Right renal cortex interstitium (tissue), 3 donors: ENCODE data around the gene CRYBA2. TPM values are rescaled to one million over a fixed set of nuclear protein-coding genes. Genes with fewer than 3 reads are reported as not detected.
A peak's percentile ranks its signal among the peaks of the same experiment; 100 is the strongest.

Experiments
- DNase-seq, 3 donors: peaks; one replicate each; pipeline ENCODE4 v3.0.0-alpha.2; 2013; ENCODE audit warnings: low read depth in 3 of 3, low spot score in 2 of 3
- polyA plus RNA-seq, 3 donors: library from polyadenylated mRNA; unstranded; fragments of 120-200 nt; gene quantifications; one replicate each; pipeline ENCODE4 v1.2.1, GENCODE V29; 2013; ENCODE audit not compliant: insufficient read length in 3 of 3

The CRYBA2 gene
- polyA plus RNA-seq, 3 donors = not detected

DNA sequence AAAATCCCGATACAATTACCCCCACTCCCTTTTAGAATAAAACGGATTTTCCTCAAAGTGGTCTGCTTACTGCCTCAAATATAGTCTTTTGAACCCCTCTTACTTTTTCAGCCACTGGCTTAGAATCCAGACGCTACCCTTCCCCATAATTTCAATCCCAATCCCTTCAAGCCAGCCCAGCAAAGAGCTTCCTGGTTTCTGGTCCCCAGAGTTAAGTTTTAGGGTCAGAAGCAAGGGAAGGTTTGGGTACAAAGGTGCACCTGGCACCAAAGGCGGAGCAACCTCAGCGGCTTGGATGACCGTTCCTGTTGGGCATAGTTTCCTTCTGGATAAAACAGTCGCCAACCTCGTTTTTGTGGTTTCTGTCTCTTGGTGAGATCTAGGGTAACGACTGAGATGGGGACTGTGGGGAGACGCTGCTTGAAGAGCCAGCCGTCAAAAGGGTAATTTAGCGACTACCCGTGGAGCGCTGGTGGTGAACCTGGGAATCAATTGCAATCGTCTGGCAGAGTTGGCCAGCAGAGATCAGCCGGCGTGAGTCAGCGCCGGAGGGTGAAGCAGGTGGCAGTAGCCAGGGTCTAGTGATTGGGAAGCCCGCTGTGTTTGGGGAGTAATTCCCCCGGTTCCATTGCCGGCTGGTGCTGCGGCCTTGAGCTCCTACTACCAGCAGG is 9.8 kb downstream of the CRYBA2 start:
- no peak for DNase-seq

DNA sequence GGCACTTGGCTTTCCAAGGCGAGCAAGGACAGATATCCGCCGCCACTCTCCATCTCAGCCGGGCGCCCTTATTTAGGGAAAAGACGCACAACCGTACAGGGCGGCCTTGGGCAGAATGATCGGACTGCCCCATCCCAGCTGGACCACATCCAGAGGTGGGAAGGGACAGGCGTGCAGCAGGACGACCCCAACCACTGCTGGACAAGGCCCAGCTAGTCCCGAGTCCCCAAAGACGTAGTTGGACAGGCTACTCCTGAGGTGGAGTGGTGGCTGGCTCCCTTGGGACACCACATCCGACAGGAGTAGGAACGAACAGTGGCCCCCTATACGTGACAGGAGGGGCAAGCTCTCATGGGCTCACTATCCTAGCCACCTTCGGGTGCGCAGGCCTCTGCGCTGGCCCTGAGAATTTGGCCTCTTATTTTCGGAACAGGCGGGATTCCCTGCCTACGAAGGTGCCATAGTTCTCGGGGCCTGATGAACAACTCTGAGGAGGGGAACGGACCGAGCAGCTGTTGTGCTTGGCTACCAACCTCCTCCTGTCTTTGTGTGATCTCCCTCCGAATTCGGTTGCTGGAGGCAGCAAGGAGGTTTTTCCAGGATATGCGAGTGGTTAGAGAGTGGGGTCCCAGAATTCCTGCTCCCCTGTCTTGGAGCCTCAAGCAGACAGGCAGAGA is 10.5 kb downstream of the CRYBA2 start:
- DNase-seq = no peak

DNA sequence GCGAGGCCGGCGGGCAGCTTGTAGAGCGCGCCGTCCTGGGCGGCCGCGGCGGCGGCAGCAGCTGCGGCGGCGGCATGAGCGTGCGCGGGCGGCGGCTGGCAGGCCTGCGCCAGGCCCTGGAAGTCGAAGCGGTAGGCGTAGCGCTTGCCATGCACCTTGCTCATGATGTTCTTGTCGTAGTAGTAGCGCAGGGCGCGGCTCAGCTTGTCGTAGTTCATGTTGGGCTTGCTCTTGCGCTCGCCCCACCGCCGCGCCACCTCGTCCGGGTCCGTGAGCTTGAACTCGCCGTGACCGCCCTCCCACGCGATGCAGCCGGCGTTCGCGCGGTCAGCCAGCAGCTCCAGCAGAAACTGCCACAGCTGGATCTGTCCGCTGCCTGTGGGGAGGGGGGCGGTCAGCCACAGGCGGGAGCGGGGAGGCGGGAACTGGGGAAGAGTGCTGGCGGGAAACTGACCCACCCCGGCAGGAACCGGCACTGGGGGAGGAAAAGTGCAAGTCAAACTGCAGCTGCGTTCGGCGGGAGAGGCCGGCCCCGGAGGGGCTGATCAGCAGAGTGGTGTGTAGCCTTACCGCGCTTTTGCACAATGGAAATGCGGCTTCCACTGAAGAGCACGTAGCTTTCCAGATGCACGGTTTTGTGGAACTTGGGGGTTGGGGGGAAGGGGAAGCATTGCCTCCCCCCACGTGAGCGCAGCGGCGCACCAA is 11.2 kb downstream of the CRYBA2 start:
- no peak for DNase-seq

DNA sequence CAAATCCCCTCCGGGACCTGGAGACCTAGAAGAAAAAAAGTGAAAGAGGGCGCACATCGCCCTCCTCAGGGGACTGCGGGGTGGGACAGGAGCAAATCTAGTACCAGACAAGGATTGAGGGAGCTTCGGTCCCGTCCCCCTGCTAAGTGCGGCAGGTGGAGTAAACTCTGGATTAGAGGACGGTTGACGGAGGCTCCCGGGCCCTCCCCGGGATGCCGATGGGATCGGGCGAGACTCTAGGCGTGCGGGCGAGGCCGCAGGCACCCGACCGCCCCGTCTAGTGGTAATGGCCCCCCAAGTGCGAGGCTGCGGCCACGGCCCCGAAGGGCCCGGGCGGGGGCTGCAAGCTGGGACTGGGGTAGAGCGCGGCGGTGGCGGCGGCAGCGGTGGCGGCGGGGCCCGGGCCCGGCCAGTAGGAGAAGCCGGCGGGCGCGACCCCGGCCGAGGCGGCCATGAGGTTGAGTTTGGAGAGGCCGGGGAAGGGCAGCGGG is 11.8 kb downstream of the CRYBA2 start:
- DNase-seq = no peak

DNA sequence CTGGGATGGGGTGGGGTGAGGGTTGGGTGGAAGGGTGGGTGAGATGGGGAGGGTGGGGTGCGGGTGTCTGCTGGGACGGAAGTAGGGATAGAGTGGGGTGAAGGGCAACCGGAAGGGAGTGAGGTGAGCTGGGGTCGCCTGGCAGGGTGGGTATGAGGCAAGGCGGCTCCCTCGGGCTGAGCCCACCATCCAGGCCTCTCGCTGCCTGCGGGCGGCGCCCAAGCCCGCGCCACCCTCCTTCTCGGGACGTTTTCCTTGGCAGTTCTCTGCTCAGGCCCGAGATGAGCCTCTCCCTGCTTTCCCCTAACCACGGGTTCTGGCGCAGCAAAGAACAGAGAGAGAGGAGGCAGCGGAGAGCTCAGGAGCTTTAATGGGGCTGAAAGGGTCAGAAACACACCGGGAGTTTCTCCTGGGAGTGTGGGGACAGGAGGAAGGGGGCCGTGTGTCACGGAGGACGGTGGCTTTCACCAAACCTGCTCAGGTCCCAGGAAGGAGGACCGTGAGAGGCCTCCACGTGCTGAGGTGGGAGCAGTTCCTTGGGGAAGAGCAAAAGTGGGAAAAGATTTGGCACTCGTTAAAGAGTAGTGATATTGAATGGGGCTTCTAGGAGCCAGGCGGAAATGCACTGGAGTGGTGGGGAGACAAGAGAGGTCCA is 12.4 kb downstream of the CRYBA2 start:
- no peak for DNase-seq

DNA sequence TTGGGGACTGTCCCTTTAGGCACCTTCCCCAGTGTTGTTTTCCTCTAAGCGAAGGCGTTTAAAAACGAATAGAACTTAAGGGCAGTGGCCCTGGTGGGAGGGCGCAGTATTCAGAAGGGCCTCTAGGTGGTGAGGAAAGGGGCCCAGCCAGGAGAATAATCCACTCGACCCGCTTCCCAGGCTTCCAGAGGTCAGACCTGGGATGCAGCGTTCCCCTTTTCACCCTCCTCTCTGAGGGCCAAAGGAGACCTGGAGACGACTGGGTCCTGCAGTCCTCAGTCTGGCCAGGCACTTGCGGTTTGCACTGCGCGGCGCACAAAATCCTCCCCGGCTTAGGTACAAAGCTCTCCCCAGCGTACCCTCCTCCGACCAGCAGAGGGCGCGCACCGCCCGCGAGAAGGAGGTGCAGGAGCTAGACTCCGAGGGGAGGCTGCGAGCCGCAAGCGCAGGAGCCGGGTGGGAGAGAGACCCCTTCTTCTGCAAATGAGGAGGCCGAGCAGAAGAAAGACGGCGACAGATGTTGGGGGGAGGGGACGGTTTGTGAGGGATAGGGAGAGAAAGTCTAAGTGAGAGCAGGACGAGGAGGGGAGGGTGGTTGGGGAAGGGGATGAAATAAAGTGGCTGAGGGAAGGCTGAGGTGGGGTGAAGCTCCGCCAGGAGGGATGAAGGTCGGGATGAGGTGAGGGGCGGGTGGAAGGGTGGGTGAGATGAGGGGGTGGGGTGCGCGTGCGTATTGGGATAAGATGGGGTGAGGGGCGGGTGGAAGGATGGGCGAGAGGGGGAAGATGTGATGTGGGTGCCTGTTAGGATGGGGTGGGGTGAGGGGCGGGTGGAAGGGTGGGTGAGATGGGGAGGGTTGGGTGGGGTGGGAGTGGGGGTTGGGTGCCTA is 13.1 kb downstream of the CRYBA2 start:
- peak in 1 of 3 donors; percentile 68 for DNase-seq

DNA sequence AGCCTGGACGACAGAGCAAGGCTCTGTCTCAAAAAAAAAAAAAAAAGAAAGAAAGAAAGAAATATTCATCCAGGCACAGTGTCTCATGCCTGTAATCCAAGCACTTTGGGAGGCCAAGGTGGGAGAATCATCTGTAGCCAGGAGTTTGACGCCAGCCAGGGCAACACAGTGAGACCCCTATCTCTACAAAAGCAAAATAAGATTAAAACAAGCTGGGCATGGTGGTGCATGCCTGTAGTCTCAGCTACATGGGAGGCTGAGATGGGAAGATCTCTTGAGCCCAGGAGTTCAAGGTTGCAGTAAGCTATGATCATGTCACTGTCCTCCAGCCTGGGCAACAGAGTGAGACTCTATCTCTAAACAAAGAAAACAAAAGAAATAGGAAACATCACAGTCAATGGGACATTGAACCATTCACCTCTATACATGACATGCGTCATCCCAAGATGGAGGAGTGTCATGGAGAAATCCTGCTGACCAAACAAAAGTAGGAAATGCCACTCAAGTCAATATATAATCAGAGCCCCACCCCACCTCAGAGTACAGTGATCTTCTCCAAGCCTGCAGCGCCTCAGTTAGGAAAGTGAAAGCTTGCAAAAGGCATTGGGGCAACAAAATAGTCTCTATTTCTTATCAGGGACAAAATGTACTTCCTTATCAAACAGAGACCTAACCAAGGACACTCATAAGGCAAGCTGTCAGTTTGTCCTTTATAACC is 18.0 kb downstream of the CRYBA2 start:
- DNase-seq = no peak

DNA sequence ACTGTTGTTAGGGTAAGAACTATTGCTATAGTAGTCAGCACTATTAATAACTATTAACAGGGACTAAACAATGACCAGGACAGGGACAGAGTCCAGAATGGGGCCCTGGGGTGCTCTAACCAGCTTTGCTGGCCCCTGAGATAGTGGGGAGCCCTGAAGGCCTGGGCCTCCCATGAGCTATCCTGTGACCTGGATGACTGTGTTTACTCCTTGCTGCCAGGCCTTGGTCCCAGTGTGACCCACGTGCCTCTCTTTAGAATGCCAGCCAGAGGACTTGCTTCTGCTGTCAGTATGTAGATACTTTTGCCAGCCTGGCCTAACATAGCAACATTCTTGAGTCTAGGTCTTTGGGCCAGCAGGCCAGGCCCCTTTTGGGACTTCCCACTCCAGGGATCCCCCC is 22.3 kb downstream of the CRYBA2 start:
- DNase-seq = no peak

DNA sequence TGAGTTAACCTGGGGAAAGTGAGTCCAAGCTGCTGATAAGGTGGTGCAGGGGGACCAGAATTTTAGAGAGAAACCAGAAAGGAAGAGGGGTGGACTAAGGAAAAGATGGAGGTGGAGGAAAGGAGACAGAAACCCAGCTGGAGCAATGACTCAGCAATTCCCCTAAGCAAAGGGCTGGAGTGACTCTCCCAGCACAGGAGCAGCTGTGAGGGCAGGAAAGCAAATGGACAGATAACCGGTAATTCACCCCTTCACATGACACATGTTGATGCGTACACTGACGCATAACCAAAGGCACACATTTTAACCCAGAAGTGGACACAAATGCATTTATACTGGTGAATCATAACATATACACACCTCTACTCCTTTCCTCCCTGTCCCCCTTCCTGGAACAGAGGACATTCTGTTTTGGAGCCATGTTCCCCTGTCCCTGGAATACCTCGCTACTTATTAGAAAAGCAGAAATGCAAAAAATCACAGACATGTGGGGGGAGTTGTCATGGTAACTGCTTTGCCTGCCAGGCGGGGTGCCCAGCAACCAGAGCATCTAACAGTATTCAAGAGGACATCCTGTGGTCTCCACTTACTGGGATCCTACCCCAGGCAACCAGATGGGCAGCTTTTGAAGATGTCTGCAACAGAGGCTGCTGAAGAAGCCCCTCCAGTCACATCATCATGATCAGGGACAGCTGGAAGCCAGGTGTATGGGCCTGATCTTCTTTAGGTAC is 29.0 kb downstream of the CRYBA2 start:
- DNase-seq = no peak

DNA sequence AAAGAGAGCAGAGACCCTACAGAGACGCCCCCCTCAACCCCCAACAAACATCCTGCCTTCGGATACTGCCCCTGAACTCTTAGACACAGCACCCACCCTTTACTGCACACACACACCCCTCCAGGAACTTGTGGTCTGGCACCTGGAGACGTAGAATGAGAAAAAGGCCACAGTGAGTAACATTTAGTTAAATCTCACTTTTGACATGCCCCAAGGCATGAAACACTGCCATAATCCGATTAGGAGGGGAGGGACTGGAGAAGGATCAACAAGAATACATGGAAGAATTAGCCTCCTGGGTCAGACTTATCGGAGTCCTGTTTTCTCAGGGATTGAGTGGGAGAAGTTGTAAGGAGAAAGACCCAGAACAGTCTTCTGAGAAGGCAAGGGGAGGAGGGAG is 29.6 kb downstream of the CRYBA2 start:
- DNase-seq = no peak

DNA sequence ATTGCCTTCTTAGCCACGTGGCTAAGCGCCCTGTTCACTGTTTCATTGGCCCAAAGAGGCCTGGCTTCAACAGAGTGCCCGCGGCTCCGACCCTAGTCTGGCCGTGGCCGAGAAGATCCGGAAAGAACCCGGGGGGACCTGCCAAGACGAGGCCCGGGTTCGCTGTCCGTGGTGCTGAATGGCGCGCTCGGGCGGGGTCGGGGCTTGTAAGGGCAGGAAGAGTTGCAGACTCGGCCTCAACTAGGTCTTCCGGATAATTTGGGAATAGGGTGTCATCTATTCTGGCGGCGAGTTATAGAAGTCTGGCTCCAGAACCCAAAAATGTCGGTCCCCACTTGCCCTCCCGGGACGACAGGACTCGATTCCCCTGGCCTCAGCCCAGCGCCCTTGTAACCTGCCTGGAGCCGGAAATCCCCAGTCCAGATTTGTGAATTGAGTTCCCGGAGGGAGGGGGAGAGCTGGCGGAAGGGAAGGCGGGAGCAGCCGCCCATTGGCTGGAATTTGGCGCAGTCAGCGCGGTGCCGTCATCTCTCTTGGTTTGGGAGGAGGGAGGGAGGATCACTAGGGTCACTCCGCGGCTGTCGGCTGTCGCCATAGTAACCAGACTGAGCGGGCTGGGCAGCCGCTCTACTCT is 30.2 kb downstream of the CRYBA2 start:
- DNase-seq = peak in 2 of 3 donors; percentile 53 to 73

DNA sequence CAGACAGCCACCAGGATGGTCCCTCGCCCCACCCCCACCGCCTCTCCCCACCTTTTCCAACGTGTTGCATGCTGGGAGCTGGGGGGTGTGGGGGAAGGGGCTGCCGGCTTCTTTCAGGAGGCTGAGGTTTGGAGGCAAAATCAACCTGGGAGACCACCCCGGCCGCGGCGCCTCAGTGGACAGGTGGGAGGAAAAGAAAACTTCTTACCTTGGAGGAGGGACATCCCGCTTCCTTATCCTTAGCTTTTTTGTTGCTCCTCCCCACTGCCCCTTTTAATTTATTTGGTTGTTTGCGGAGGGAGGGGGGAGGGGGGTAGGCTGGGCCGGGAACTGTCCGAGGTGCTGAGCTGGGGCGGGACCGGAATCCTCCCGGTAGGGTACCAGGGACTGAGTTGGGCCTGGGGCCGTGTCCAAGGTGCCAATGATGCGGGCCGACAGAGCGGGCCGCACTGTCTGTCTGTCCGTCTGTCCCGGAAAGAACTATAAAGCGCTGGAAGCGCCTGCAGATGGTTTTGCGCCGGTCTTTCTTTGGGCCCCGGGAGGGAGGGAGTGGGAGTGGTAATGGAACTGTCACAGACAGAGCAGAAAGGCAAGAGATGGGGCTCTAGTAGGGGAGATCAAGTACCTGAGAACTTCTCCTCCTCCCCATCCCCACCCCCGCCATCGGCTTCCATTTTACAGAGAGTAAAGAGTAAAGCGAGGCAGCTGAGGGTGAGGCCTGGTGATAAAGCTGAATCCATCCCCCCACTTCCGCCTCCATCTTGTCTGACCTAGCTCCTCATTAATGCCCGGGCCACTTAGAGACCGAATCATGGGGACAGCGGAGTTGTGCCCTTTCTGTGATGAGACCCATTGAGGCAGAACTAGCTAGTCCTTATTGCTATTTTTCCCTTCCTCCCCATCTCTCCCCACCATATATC is 31.3 kb downstream of the CRYBA2 start:
- no peak for DNase-seq

DNA sequence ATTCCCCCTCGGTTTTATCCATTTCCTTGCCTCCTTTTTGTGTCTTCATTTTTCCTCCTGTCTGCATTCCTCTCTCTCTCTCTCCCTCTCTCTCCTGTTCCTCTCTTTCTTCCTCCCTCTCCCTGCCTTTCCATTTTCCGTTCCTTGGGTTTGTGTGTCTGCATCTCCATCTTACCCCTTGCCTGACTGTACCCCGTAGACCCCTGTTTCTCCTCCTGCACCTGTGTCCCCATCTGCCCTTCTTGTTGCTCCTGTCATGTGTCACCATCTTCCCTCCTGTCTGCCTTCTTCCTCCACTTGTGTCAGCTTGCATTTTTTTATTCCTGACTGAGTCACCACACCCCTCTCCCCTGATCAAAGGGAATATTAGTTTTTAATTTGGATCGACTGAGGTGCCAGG is 32.0 kb downstream of the CRYBA2 start:
- no peak for DNase-seq

DNA sequence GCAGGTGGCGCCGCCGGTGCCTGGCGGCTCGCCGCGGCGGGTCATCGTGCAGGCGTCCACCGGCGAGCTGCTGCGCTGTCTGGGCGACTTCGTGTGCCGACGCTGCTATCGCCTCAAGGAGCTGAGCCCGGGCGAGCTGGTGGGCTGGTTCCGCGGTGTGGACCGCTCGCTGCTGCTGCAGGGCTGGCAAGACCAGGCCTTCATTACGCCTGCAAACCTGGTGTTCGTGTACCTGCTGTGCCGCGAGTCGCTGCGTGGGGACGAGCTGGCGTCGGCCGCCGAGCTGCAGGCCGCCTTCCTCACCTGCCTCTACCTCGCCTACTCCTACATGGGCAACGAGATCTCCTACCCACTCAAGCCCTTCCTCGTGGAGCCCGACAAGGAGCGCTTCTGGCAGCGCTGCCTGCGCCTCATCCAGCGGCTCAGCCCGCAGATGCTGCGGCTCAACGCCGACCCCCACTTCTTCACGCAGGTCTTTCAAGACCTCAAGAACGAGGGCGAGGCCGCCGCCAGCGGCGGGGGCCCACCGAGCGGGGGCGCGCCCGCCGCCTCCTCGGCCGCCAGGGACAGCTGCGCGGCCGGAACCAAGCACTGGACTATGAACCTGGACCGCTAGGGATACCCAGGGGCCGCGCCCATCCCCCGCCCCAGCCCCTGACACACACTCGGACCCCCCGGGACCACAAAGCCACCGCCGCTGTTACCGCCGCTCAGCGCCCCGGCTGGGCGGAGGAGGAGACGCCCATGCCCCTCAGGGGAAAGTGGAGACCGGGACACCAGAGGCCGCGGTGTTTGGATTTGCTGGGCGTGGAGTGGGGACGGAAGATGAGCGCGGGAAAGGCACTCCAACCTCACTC is 32.7 kb downstream of the CRYBA2 start:
- DNase-seq = no peak

DNA sequence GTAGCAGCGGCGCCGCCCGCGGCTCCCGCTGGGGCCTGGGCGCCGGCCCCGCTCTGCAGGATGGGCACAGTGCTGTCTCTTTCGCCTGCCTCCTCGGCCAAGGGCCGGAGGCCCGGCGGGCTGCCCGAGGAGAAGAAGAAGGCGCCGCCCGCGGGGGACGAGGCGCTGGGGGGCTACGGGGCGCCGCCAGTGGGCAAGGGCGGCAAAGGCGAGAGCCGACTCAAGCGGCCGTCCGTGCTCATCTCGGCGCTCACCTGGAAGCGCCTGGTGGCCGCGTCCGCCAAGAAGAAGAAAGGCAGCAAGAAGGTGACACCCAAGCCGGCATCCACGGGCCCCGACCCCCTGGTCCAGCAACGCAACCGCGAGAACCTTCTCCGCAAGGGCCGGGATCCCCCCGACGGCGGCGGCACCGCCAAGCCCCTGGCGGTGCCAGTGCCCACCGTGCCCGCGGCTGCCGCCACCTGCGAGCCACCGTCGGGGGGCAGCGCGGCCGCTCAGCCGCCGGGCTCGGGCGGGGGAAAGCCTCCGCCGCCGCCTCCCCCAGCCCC is 33.4 kb downstream of the CRYBA2 start:
- DNase-seq = no peak

DNA sequence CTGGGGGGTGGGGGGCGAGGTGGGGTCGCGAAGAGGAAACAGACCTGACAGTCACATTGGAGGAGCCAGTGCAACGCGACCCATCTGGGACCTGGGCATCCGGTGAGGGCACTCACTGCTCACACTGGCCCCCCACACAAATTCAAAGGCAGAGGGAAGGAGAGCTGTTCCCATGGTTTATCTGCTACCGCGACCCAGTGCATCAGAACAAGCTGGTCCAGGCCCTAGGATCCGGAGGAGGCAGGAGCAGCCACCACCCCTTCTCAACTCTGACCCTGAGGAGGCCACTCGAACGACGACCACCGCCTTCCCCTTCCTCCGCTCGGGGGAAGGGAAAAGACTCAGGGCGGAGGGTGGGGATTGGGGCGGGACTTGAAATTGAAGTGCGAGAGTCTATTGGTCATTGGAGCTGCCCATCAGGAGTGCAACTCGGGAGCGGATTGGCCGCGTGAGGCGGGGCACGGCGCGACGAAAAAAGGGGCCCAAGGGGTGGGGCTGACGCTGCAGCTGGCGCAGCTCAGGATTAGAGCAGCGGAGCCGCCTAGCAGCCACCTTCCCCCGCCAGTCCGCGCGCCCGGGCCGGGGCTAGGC is 34.0 kb downstream of the CRYBA2 start, which contains the start of gene CDK5R2:
TSS of gene CDK5R2 (plus strand) at position 526 of the 591 bp plus-strand sequence. CDS start 155 bp downstream, outside the sequence.
- peak; percentile 55 to 80 (median 70) for DNase-seq
